ENCODE results near the gene SLC6A17.
A peak's percentile ranks its signal among the peaks of the same experiment; 100 is the strongest.

Gene SLC6A17

GRCh38 chr1:110176299-110176956, 26.1 kb downstream of the SLC6A17 start:
- no peak for DNase-seq

GRCh38 chr1:110177775-110178174, 27.5 kb downstream of the SLC6A17 start:
- no peak for DNase-seq

- no peak for DNase-seq
Measured at GRCh38 chr1:110183642-110184167, 33.4 kb downstream of the SLC6A17 start.

GRCh38 chr1:110184446-110184845, 34.2 kb downstream of the SLC6A17 start:
- no peak for DNase-seq

GRCh38 chr1:110185181-110185580, 34.9 kb downstream of the SLC6A17 start:
- peak; percentile 21 to 78 for DNase-seq

GRCh38 chr1:110186558-110186957, 36.3 kb downstream of the SLC6A17 start:
- no peak for DNase-seq

- no peak for DNase-seq
Measured at GRCh38 chr1:110187139-110187890, 37.0 kb downstream of the SLC6A17 start.

- DNase-seq: peak in 1 of 2 experiments; percentile 17
Measured at GRCh38 chr1:110188035-110188618, 37.8 kb downstream of the SLC6A17 start.

GRCh38 chr1:110189181-110189580, 38.9 kb downstream of the SLC6A17 start:
- DNase-seq: no peak

GRCh38 chr1:110190282-110190929, 40.1 kb downstream of the SLC6A17 start:
- DNase-seq: no peak

GRCh38 chr1:110192541-110192940, 42.2 kb downstream of the SLC6A17 start:
- DNase-seq: no peak

GRCh38 chr1:110195196-110195595, 44.9 kb downstream of the SLC6A17 start:
- no peak for DNase-seq

GRCh38 chr1:110196917-110197765, 46.8 kb downstream of the SLC6A17 start:
- DNase-seq: peak; percentile 70 to 85

GRCh38 chr1:110197905-110198629, 47.8 kb downstream of the SLC6A17 start:
- no peak for DNase-seq

- no peak for DNase-seq
Measured at GRCh38 chr1:110198746-110199145, 48.5 kb downstream of the SLC6A17 start.

- no peak for DNase-seq
Measured at GRCh38 chr1:110200190-110200589, 49.9 kb downstream of the SLC6A17 start.

- no peak for DNase-seq
Measured at GRCh38 chr1:110200666-110201065, 50.4 kb downstream of the SLC6A17 start.

GRCh38 chr1:110201157-110201825, 51.0 kb downstream of the SLC6A17 start:
- no peak for DNase-seq

- DNase-seq: peak; percentile 79 to 88
Measured at GRCh38 chr1:110203021-110203661, 52.8 kb downstream of the SLC6A17 start.

- no peak for DNase-seq
Measured at GRCh38 chr1:110205156-110205555, 54.9 kb downstream of the SLC6A17 start.
